HEK293 (cell line): ENCODE measurements around the gene UTP18.
A peak's percentile ranks its signal among the peaks of the same experiment; 100 is the strongest.

Experiments used
- CTCF ChIA-PET: fragments of 350-600 bp; formaldehyde crosslinking; extraction: SDS; loops from one replicate; lab custom pipeline; 2021; ENCODE audit warnings: antibody characterized with exemption; lab: Yijun Ruan, JAX
- POLR2A ChIA-PET: fragments of 300-600 bp; formaldehyde crosslinking; extraction: SDS; loops from one replicate; lab custom pipeline; 2020; ENCODE audit warnings: antibody characterized with exemption, inconsistent platforms; lab: Yijun Ruan, JAX
- H3K27ac ChIP-seq: fragments of 200-500 bp; sonication (Bioruptor generic); 2 replicates; pipeline ENCODE4 v1.5.1; 2014; ENCODE audit warnings: low read depth, low read length, control low read depth, inconsistent platforms; ENCODE audit errors: extremely low read depth
- H3K36me3 ChIP-seq, 2 experiments: fragments of 200-500 bp in 1 of 2; sonication (Bioruptor generic) in 1 of 2; 1 replicate in 1 of 2; 2 replicates in 1 of 2; pipeline ENCODE4 v1.5.1; 2014 to 2017; ENCODE audit warnings: inconsistent platforms in 2 of 2, low read length in 2 of 2; ENCODE audit not compliant: control insufficient read depth in 2 of 2, insufficient read depth in 1 of 2
- H3K4me1 ChIP-seq: fragments of 200-500 bp; sonication (Bioruptor generic); 2 replicates; pipeline ENCODE4 v1.5.1; 2014; ENCODE audit warnings: mild to moderate bottlenecking, low read length, inconsistent platforms; ENCODE audit not compliant: control insufficient read depth, insufficient read depth
- H3K4me3 ChIP-seq: 2 replicates; pipeline ENCODE4 v1.5.1; 2011; ENCODE audit warnings: low read depth, mild to moderate bottlenecking, control low read depth, low read length, moderate library complexity
- H3K9me3 ChIP-seq: fragments of 200-500 bp; sonication (Bioruptor generic); 2 replicates; pipeline ENCODE4 v1.5.1; 2014; ENCODE audit warnings: low read depth, low read length, inconsistent platforms; ENCODE audit not compliant: control insufficient read depth, insufficient read depth
- GLIS2 ChIP-seq: fragments of 450-650 bp; formaldehyde crosslinking; IDR thresholded peaks from 2 replicates; pipeline ENCODE4 v1.5.1; 2016; ENCODE audit warnings: missing biosample characterization, missing genetic modification characterization
- KLF9 ChIP-seq: fragments of 450-650 bp; formaldehyde crosslinking; IDR thresholded peaks from 2 replicates; pipeline ENCODE4 v1.5.1; 2016; ENCODE audit warnings: missing biosample characterization, missing genetic modification characterization, low read depth
- MZF1 ChIP-seq: fragments of 450-650 bp; formaldehyde crosslinking; IDR thresholded peaks from 2 replicates; pipeline ENCODE4 v1.5.1; 2017; ENCODE audit warnings: missing biosample characterization, missing genetic modification characterization, borderline replicate concordance
- PRDM1 ChIP-seq: fragments of 450-650 bp; formaldehyde crosslinking; IDR thresholded peaks from 2 replicates; pipeline ENCODE4; 2016; ENCODE audit warnings: missing biosample characterization, missing genetic modification characterization
- REPIN1 ChIP-seq: fragments of 450-650 bp; formaldehyde crosslinking; IDR thresholded peaks from 2 replicates; pipeline ENCODE4 v1.5.1; 2017; ENCODE audit warnings: missing biosample characterization, missing genetic modification characterization, low read depth
- SCRT2 ChIP-seq: fragments of 450-650 bp; formaldehyde crosslinking; IDR thresholded peaks from 2 replicates; pipeline ENCODE4 v1.5.1; 2016; ENCODE audit warnings: missing biosample characterization, missing genetic modification characterization
- SP7 ChIP-seq: fragments of 450-650 bp; formaldehyde crosslinking; IDR thresholded peaks from 2 replicates; pipeline ENCODE4 v1.5.1; 2016; ENCODE audit warnings: missing biosample characterization, missing genetic modification characterization
- ZBTB17 ChIP-seq: fragments of 450-650 bp; formaldehyde crosslinking; IDR thresholded peaks from 2 replicates; pipeline ENCODE4 v1.5.1; 2016; ENCODE audit warnings: missing biosample characterization, missing genetic modification characterization
- ZBTB26 ChIP-seq: fragments of 450-650 bp; formaldehyde crosslinking; optimal IDR thresholded peaks from 2 replicates; pipeline ENCODE3; 2016; ENCODE audit warnings: missing biosample characterization, mild to moderate bottlenecking, missing genetic modification characterization
- ZBTB6 ChIP-seq: fragments of 450-650 bp; formaldehyde crosslinking; IDR thresholded peaks from 2 replicates; pipeline ENCODE4 v1.5.1; 2017; ENCODE audit warnings: missing biosample characterization, missing genetic modification characterization
- ZFP41 ChIP-seq: fragments of 450-650 bp; formaldehyde crosslinking; IDR thresholded peaks from 2 replicates; pipeline ENCODE4 v1.5.1; 2016; ENCODE audit warnings: missing biosample characterization, missing genetic modification characterization, borderline replicate concordance
- ZNF140 ChIP-seq: fragments of 450-650 bp; formaldehyde crosslinking; IDR thresholded peaks from 2 replicates; pipeline ENCODE4 v1.5.1; 2016; ENCODE audit warnings: missing biosample characterization, missing genetic modification characterization
- ZNF214 ChIP-seq: fragments of 450-650 bp; formaldehyde crosslinking; IDR thresholded peaks from 2 replicates; pipeline ENCODE4 v1.5.1; 2017; ENCODE audit warnings: missing biosample characterization, mild to moderate bottlenecking, missing genetic modification characterization, borderline replicate concordance
- ZNF416 ChIP-seq: fragments of 450-650 bp; formaldehyde crosslinking; IDR thresholded peaks from 2 replicates; pipeline ENCODE4 v1.5.1; 2016; ENCODE audit warnings: missing biosample characterization, missing genetic modification characterization
- ZNF423 ChIP-seq: fragments of 450-650 bp; formaldehyde crosslinking; IDR thresholded peaks from 2 replicates; pipeline ENCODE4 v1.5.1; 2016; ENCODE audit warnings: missing biosample characterization, missing genetic modification characterization
- ZNF473 ChIP-seq: fragments of 450-650 bp; formaldehyde crosslinking; IDR thresholded peaks from 2 replicates; pipeline ENCODE4 v1.5.1; 2017; ENCODE audit warnings: missing biosample characterization, missing genetic modification characterization
- ZNF513 ChIP-seq: fragments of 450-650 bp; IDR thresholded peaks from 2 replicates; pipeline ENCODE4 v1.5.1; 2018; ENCODE audit warnings: missing biosample characterization, missing genetic modification characterization
- ZNF558 ChIP-seq: fragments of 450-650 bp; formaldehyde crosslinking; IDR thresholded peaks from 2 replicates; pipeline ENCODE4 v1.5.1; 2016; ENCODE audit warnings: missing biosample characterization, missing genetic modification characterization
- ZNF701 ChIP-seq: fragments of 450-650 bp; formaldehyde crosslinking; IDR thresholded peaks from 2 replicates; pipeline ENCODE4 v1.5.1; 2016; ENCODE audit warnings: missing biosample characterization, missing genetic modification characterization
- ZNF843 ChIP-seq: fragments of 450-650 bp; formaldehyde crosslinking; IDR thresholded peaks from 2 replicates; pipeline ENCODE4 v1.5.1; 2016; ENCODE audit warnings: missing biosample characterization, missing genetic modification characterization
- ZSCAN16 ChIP-seq: fragments of 450-650 bp; formaldehyde crosslinking; IDR thresholded peaks from 2 replicates; pipeline ENCODE4 v1.5.1; 2016; ENCODE audit warnings: missing biosample characterization, missing genetic modification characterization
- TF ChIP-seq, protein P1 (sequence below): IDR thresholded peaks from 2 replicates; pipeline ENCODE4 v1.6.1; 2011; ENCODE audit warnings: mild to moderate bottlenecking, low read depth, low read length, borderline replicate concordance
- TF ChIP-seq, protein P2 (sequence below): fragments of 450-650 bp; formaldehyde crosslinking; IDR thresholded peaks from 2 replicates; pipeline ENCODE4 v1.5.1; 2016; ENCODE audit warnings: missing biosample characterization, missing genetic modification characterization
- TF ChIP-seq, protein P3 (sequence below): fragments of 450-650 bp; formaldehyde crosslinking; IDR thresholded peaks from 2 replicates; pipeline ENCODE4 v1.5.1; 2016; ENCODE audit warnings: missing biosample characterization, missing genetic modification characterization, borderline replicate concordance
- TF ChIP-seq, protein P4 (sequence below): fragments of 450-650 bp; formaldehyde crosslinking; IDR thresholded peaks from 2 replicates; pipeline ENCODE4 v1.5.1; 2017; ENCODE audit warnings: missing biosample characterization, mild to moderate bottlenecking, missing genetic modification characterization, moderate library complexity

UTP18 gene

GRCh38 chr17:51261024-51261963 lies 948 bp downstream of the UTP18 start (continued):
- TF ChIP-seq REPIN1 (tag by site-specific recombination), result no peak
- TF ChIP-seq, protein P1, sequence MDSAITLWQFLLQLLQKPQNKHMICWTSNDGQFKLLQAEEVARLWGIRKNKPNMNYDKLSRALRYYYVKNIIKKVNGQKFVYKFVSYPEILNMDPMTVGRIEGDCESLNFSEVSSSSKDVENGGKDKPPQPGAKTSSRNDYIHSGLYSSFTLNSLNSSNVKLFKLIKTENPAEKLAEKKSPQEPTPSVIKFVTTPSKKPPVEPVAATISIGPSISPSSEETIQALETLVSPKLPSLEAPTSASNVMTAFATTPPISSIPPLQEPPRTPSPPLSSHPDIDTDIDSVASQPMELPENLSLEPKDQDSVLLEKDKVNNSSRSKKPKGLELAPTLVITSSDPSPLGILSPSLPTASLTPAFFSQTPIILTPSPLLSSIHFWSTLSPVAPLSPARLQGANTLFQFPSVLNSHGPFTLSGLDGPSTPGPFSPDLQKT, result no peak
- TF ChIP-seq KLF9, result peak; percentile 44; the same call in 1 of the 2 replicates
- no peak for TF ChIP-seq ZNF214 (tag by site-specific recombination)
- TF ChIP-seq, protein P2, sequence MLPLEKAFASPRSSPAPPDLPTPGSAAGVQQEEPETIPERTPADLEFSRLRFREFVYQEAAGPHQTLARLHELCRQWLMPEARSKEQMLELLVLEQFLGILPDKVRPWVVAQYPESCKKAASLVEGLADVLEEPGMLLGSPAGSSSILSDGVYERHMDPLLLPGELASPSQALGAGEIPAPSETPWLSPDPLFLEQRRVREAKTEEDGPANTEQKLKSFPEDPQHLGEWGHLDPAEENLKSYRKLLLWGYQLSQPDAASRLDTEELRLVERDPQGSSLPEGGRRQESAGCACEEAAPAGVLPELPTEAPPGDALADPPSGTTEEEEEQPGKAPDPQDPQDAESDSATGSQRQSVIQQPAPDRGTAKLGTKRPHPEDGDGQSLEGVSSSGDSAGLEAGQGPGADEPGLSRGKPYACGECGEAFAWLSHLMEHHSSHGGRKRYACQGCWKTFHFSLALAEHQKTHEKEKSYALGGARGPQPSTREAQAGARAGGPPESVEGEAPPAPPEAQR (tag by site-specific recombination), result no peak
- no peak for TF ChIP-seq ZNF416 (tag by site-specific recombination)
- peak; percentile 37; the same call in 1 of the 2 replicates for TF ChIP-seq GLIS2 (tag by site-specific recombination)
- TF ChIP-seq ZNF423, result no peak
- no peak for TF ChIP-seq ZNF558
- TF ChIP-seq PRDM1 (tag by site-specific recombination), result no peak
- no peak for TF ChIP-seq ZNF140 (tag by site-specific recombination)
- TF ChIP-seq ZBTB26 (tag by site-specific recombination), result peak; percentile 63
- no peak for TF ChIP-seq SP7 (tag by site-specific recombination)
- TF ChIP-seq, protein P3, sequence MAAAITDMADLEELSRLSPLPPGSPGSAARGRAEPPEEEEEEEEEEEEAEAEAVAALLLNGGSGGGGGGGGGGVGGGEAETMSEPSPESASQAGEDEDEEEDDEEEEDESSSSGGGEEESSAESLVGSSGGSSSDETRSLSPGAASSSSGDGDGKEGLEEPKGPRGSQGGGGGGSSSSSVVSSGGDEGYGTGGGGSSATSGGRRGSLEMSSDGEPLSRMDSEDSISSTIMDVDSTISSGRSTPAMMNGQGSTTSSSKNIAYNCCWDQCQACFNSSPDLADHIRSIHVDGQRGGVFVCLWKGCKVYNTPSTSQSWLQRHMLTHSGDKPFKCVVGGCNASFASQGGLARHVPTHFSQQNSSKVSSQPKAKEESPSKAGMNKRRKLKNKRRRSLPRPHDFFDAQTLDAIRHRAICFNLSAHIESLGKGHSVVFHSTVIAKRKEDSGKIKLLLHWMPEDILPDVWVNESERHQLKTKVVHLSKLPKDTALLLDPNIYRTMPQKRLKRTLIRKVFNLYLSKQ (tag by site-specific recombination), result no peak
- TF ChIP-seq ZSCAN16, result no peak
- no peak for TF ChIP-seq ZNF473 (tag by site-specific recombination)
- peak; percentile 95 for TF ChIP-seq ZBTB17 (tag by site-specific recombination)
- no peak for TF ChIP-seq ZFP41 (tag by site-specific recombination)

DNA sequence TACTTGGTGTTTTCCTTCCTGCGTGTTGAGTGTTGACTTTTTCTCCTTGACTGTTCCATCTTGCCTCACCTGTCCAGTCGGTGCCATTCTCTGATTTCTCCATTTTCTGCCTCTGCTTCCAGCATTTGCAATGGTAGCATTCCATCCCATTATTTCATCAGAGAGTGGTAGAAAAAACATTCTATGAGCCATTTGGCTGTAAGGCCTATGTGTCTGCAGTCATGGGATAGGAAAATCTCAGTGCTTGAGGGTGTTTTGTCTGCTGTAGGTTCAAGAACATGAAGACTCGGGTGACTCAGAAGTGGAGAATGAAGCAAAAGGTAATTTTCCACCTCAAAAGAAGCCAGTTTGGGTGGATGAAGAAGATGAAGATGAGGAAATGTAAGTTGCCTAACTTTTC lies 2.7 kb downstream of the UTP18 start:
- Histone ChIP-seq H3K9me3 (no peaks in the 10 kb centered on the region), H3K4me1 (peaks cover 4% of the 10 kb centered on the region), H3K27ac (no peak overlapping the region), H3K4me3 (no peak overlapping the region), H3K36me3 (peaks cover 50 to 58% of the 10 kb centered on the region in 2 experiments)
- POLR2A ChIA-PET, result no interaction called here
- TF ChIP-seq SCRT2 (tag by site-specific recombination), result no peak
- no peak for TF ChIP-seq ZBTB6 (tag by site-specific recombination)
- TF ChIP-seq ZNF701, result no peak
- TF ChIP-seq MZF1 (tag by site-specific recombination), result no peak
- TF ChIP-seq ZNF843, result no peak
- TF ChIP-seq, protein P4, sequence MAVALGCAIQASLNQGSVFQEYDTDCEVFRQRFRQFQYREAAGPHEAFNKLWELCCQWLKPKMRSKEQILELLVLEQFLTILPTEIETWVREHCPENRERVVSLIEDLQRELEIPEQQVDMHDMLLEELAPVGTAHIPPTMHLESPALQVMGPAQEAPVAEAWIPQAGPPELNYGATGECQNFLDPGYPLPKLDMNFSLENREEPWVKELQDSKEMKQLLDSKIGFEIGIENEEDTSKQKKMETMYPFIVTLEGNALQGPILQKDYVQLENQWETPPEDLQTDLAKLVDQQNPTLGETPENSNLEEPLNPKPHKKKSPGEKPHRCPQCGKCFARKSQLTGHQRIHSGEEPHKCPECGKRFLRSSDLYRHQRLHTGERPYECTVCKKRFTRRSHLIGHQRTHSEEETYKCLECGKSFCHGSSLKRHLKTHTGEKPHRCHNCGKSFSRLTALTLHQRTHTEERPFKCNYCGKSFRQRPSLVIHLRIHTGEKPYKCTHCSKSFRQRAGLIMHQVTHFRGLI (tag by site-specific recombination), result no peak
- TF ChIP-seq ZNF513 (tag by site-specific recombination), result peak; percentile 80
- CTCF ChIA-PET, result no interaction called here
